ENCODE data around the gene CDH3. TPM values are rescaled to one million over a fixed set of nuclear protein-coding genes. Genes with fewer than 3 reads are reported as not detected.

The CDH3 gene
- total and polyA plus RNA-seq, 2 of the 13 experiments (the other 11 are each of a cell fraction or from before 2014, with no cell fraction given), result 0.11 TPM; not detected in 1

GRCh38 chr16:68739964-68740627 lies 95.0 kb downstream of the CDH3 start (continued):
- no peak for TF ChIP-seq KAT7 (CRISPR knock-in tag; IDR thresholded peaks at IDR 0.05; ENCODE audit: borderline replicate concordance)
- 0 out of 2 replicates have a peak, but pooled peaks have one; percentile 42 for TF ChIP-seq DRAP1 (CRISPR knock-in tag; IDR thresholded peaks at IDR 0.05)
- 0 out of 2 replicates have a peak, but pooled peaks have one; percentile 35 for TF ChIP-seq ZNF574 (CRISPR knock-in tag; IDR thresholded peaks at IDR 0.05)
- no peak for TF ChIP-seq ZBTB39 (CRISPR knock-in tag; IDR thresholded peaks at IDR 0.05)
- TF ChIP-seq ZSCAN25 (CRISPR knock-in tag; IDR thresholded peaks at IDR 0.05), result no peak
- no peak for TF ChIP-seq YY1 (IDR thresholded peaks at IDR 0.05; ENCODE audit: insufficient read depth, insufficient replicate concordance, low read depth, low read length)
- peak; percentile 10; the same call in 1 of the 2 replicates for TF ChIP-seq ZMYM3 (CRISPR knock-in tag; IDR thresholded peaks at IDR 0.05)
- 0 out of 2 replicates have a peak, but pooled peaks have one; percentile 31 for TF ChIP-seq TFDP1 (CRISPR knock-in tag; IDR thresholded peaks at IDR 0.05; ENCODE audit: borderline replicate concordance)
- no peak for TF ChIP-seq ZNF414 (CRISPR knock-in tag; IDR thresholded peaks at IDR 0.05)
- peak; percentile 56; the same call in 1 of the 2 replicates for TF ChIP-seq YEATS2 (CRISPR knock-in tag; IDR thresholded peaks at IDR 0.05; ENCODE audit: borderline replicate concordance)
- TF ChIP-seq SATB2 (CRISPR knock-in tag; IDR thresholded peaks at IDR 0.05), result 0 out of 2 replicates have a peak, but pooled peaks have one; percentile 26
- peak; percentile 33; the same call in 1 of the 2 replicates for TF ChIP-seq THAP11 (CRISPR knock-in tag; IDR thresholded peaks at IDR 0.05)
- TF ChIP-seq NCOR1 (IDR thresholded peaks at IDR 0.05; ENCODE audit: borderline replicate concordance, low read length), result peak; percentile 81; the same call in 1 of the 2 replicates
- 0 out of 2 replicates have a peak, but pooled peaks have one; percentile 27 for TF ChIP-seq ZNF331 (CRISPR knock-in tag; IDR thresholded peaks at IDR 0.05)
- TF ChIP-seq NR2F6 (IDR thresholded peaks at IDR 0.05), result peak; percentile 9; the same call in 1 of the 2 replicates
- peak; percentile 47 for TF ChIP-seq NR2F6 (CRISPR knock-in tag; IDR thresholded peaks at IDR 0.05)
- TF ChIP-seq RFX3 (CRISPR knock-in tag; IDR thresholded peaks at IDR 0.05), result no peak
- no peak for TF ChIP-seq BRF2 (CRISPR knock-in tag; IDR thresholded peaks at IDR 0.05)
- no peak for TF ChIP-seq POGK (CRISPR knock-in tag; conservative IDR thresholded peaks at IDR 0.05)
